ENCODE data around the gene TNS1. TPM values are rescaled to one million over a fixed set of nuclear protein-coding genes. Genes with fewer than 3 reads are reported as not detected.

Gene TNS1
- total RNA-seq, 1 donor from 2014 or later: 0.24 TPM

DNA sequence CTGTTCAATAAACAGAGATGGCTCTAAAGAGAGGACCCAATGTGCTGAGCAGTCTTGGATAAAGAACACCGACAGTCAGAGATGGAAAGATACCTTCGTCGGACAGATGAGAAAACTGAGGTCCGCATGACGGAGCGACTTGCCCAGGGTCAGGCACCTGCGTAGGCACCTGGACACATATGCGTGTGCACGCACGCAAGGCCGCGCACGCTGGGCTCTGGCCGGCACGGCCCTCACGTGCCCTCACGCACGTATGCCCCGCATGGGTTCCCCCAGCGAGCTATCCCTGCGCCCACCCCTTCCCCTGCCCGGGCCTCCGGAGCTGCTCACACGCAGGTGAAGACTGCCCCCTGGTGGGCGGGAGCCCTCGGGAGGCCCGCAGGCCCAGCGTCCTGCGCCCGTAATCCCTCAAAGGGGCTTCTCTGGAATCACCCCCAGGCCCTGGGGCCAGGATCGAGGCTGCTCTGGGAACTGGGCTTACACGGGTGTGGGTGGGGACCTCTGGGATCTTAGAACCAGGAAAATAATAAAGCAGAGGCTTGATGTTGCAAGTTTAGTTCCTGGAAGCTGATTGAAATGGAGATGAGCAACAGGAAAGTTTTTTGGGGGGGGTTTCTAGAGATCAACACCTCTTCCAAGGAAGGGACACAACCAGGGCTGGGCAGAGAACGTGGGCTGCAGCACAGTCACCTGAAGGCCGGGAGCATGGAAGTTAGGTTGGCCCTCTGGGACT lies 246.3 kb downstream of the TNS1 start:
- DNase-seq (ENCODE audit: low spot score): peak; percentile 94
- Histone ChIP-seq H3K36me3 (no peaks in the 10 kb centered on the region), H2AFZ (replicated peaks) (peak overlapping the region; percentile 54), H3K9me3 (ENCODE audit: low read depth) (no peaks in the 10 kb centered on the region), H3K4me3 (no peak overlapping the region), H3K79me2 (ENCODE audit: low read depth) (no peaks in the 10 kb centered on the region), H4K20me1 (ENCODE audit: low read depth) (no peaks in the 10 kb centered on the region), H3K4me2 (peak overlapping the region; percentile 49), H3K27ac (no peak overlapping the region), H3K27me3 (no peaks in the 10 kb centered on the region), H3K9ac (no peak overlapping the region), H3F3A (ENCODE audit: low read depth) (no peaks in the 10 kb centered on the region), H3K4me1 (peaks cover 8% of the 10 kb centered on the region)
- Mint-ChIP-seq H3K4me1 (peaks cover 17% of the 10 kb centered on the region), H3K27ac (peak overlapping the region; percentile 37), H3K27me3 (ENCODE audit: insufficient read depth, low read depth) (peaks cover 4% of the 10 kb centered on the region), H3K9me3 (peaks cover 9% of the 10 kb centered on the region), H3K36me3 (no peaks in the 10 kb centered on the region), H3K4me3 (no peak overlapping the region)
- TF ChIP-seq, protein P1, sequence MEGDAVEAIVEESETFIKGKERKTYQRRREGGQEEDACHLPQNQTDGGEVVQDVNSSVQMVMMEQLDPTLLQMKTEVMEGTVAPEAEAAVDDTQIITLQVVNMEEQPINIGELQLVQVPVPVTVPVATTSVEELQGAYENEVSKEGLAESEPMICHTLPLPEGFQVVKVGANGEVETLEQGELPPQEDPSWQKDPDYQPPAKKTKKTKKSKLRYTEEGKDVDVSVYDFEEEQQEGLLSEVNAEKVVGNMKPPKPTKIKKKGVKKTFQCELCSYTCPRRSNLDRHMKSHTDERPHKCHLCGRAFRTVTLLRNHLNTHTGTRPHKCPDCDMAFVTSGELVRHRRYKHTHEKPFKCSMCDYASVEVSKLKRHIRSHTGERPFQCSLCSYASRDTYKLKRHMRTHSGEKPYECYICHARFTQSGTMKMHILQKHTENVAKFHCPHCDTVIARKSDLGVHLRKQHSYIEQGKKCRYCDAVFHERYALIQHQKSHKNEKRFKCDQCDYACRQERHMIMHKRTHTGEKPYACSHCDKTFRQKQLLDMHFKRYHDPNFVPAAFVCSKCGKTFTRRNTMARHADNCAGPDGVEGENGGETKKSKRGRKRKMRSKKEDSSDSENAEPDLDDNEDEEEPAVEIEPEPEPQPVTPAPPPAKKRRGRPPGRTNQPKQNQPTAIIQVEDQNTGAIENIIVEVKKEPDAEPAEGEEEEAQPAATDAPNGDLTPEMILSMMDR (IDR thresholded peaks at IDR 0.05): peak; percentile 98
- TF ChIP-seq EZH2 (IDR thresholded peaks at IDR 0.05) (no peak), EZH2phosphoT487 (IDR thresholded peaks at IDR 0.05) (no peak)

DNA sequence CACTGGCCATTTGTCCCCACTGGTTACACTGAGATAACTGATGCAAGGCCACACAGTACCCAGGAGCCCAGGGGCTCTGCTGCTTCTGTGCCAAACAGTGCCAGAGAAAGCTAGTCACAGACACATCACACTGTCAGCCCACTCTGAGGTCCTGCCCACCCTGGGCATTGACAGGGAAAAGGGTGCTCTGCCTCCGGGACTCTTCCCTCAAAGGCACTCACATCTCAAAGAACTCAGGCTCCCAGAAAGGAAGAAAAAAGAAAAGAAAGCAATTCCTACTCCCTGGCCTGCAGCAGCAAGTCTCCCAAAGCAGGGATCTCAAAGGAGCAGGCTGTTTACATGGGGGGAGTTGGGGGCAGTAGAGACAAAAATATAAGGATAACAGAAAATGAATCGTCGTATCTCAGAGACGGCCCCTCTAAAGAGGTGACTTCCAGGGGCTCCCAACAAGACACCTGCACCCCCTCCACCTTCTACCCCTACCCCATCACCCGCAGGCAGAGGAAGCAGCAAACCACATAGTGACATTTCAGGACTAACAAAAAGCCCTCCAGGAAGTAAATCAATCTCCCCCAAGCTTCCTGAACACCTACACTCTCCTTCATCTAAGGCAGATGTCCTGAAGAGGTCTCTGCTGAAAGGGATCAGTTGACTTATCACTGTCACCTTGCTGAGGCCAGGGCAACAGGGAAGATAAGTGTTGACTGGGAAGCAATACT lies 247.6 kb downstream of the TNS1 start:
- Mint-ChIP-seq H3K27me3 (ENCODE audit: insufficient read depth, low read depth) (peaks cover 4% of the 10 kb centered on the region), H3K9me3 (peaks cover under 1% of the 10 kb centered on the region), H3K4me1 (peaks cover 17% of the 10 kb centered on the region), H3K27ac (peak overlapping the region; percentile 25), H3K4me3 (no peak overlapping the region), H3K36me3 (no peaks in the 10 kb centered on the region)
- TF ChIP-seq, protein P1 (IDR thresholded peaks at IDR 0.05): no peak
- TF ChIP-seq EZH2 (IDR thresholded peaks at IDR 0.05) (no peak), EZH2phosphoT487 (IDR thresholded peaks at IDR 0.05) (no peak)
- H3K27me3 ChIP-seq: no peaks in the 10 kb centered on the region
- no peak overlapping the region for H2AFZ ChIP-seq (replicated peaks)
- no peaks in the 10 kb centered on the region for H3K9me3 ChIP-seq (ENCODE audit: low read depth)
- no peaks in the 10 kb centered on the region for H3F3A ChIP-seq (ENCODE audit: low read depth)
- H3K4me2 ChIP-seq: peak overlapping the region; percentile 49
- H3K4me1 ChIP-seq: peaks cover 8% of the 10 kb centered on the region
- DNase-seq (ENCODE audit: low spot score): no peak
- no peak overlapping the region for H3K4me3 ChIP-seq
- H3K27ac ChIP-seq: no peak overlapping the region
- H3K9ac ChIP-seq: no peak overlapping the region
- H4K20me1 ChIP-seq (ENCODE audit: low read depth): no peaks in the 10 kb centered on the region
- H3K79me2 ChIP-seq (ENCODE audit: low read depth): no peaks in the 10 kb centered on the region
- H3K36me3 ChIP-seq: no peaks in the 10 kb centered on the region

DNA sequence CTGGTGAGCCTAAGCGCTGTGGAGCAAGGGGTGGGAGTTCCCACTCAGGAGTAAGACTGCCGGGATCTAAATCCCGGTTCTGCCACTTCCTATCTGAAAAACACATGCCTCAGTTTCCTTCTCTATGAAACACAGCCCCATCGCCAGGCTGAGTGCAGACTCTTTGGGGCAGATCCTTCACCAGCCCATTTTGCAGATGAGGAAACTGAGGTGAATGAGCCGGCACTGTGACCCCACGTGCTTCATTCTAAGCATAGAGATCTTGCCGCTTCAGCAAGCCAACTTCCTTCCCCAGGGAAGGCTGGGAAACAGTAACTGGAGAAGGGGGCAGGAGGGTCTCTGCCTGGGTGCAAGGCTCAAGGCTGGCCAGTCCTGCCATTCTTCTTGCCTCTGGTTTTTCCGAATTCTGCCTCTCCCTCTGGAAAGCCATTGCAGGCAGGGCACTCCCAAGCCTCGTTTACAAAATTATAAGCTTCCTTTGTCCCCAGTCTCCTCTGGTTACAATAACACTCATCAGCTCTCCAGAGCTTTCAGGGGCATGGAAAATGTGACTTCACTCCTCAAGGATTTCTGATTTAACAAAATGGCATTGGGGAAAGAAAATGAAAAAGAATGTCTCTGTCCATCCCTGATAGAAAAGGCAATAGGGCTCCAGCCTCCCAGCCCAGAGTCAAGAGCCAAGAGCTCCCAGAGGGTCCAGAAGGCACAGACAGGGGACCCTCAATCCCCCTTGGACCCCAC lies 249.2 kb downstream of the TNS1 start:
- Histone ChIP-seq H3K4me3 (no peak overlapping the region), H3K4me2 (no peak overlapping the region), H4K20me1 (ENCODE audit: low read depth) (no peaks in the 10 kb centered on the region), H3K79me2 (ENCODE audit: low read depth) (no peaks in the 10 kb centered on the region), H3K4me1 (peaks cover 12% of the 10 kb centered on the region), H3K27ac (no peak overlapping the region), H3K9ac (no peak overlapping the region), H3F3A (ENCODE audit: low read depth) (no peaks in the 10 kb centered on the region), H2AFZ (replicated peaks) (no peak overlapping the region), H3K9me3 (ENCODE audit: low read depth) (no peaks in the 10 kb centered on the region), H3K27me3 (no peaks in the 10 kb centered on the region), H3K36me3 (no peaks in the 10 kb centered on the region)
- no peaks in the 10 kb centered on the region for H3K27me3 Mint-ChIP-seq (ENCODE audit: insufficient read depth, low read depth)
- no peak overlapping the region for H3K27ac Mint-ChIP-seq
- TF ChIP-seq EZH2phosphoT487 (IDR thresholded peaks at IDR 0.05) (no peak), EZH2 (IDR thresholded peaks at IDR 0.05) (no peak)
- TF ChIP-seq, protein P1 (IDR thresholded peaks at IDR 0.05): no peak
- DNase-seq (ENCODE audit: low spot score): no peak
- H3K4me3 Mint-ChIP-seq: no peak overlapping the region
- H3K4me1 Mint-ChIP-seq: peaks cover 23% of the 10 kb centered on the region
- no peaks in the 10 kb centered on the region for H3K36me3 Mint-ChIP-seq
- H3K9me3 Mint-ChIP-seq: no peaks in the 10 kb centered on the region
